H9 (cell line): ENCODE measurements around the gene DHX58. TPM values are rescaled to one million over a fixed set of nuclear protein-coding genes. Genes with fewer than 3 reads are reported as not detected.

Experiments used
- DNase-seq: peaks from one replicate; pipeline ENCODE4 v3.0.0-alpha.2; 2017
- H2AFZ ChIP-seq: one replicate; pipeline ENCODE4 v1.6.1; 2013; ENCODE audit warnings: mild to moderate bottlenecking, low read length, control low read depth, moderate library complexity
- H2AK5ac ChIP-seq: 2 replicates; pipeline ENCODE4 v1.6.1; 2013; ENCODE audit warnings: low read length, control low read depth, mixed read lengths; ENCODE audit not compliant: insufficient read length
- H2BK120ac ChIP-seq: one replicate; pipeline ENCODE4 v1.6.1; 2013; ENCODE audit warnings: low read depth, mild to moderate bottlenecking, low read length, control low read depth, inconsistent platforms; ENCODE audit not compliant: poor library complexity, severe bottlenecking
- H2BK12ac ChIP-seq: 2 replicates; pipeline ENCODE4 v1.6.1; 2013; ENCODE audit warnings: low read length, control low read depth, mixed read lengths, low read depth; ENCODE audit not compliant: insufficient read length
- H2BK15ac ChIP-seq: 2 replicates; pipeline ENCODE4 v1.6.1; 2013; ENCODE audit warnings: low read depth, low read length, control low read depth
- H2BK20ac ChIP-seq: one replicate; pipeline ENCODE4 v1.6.1; 2013; ENCODE audit warnings: low read depth, mild to moderate bottlenecking, low read length, control low read depth, inconsistent platforms; ENCODE audit not compliant: poor library complexity, severe bottlenecking
- H2BK5ac ChIP-seq: 2 replicates; pipeline ENCODE4 v1.6.1; 2013; ENCODE audit warnings: low read length, control low read depth, mixed read lengths; ENCODE audit not compliant: insufficient read length
- H3K14ac ChIP-seq: 2 replicates; pipeline ENCODE4 v1.6.1; 2013; ENCODE audit warnings: low read length, control low read depth; ENCODE audit not compliant: insufficient read depth
- H3K18ac ChIP-seq: 2 replicates; pipeline ENCODE4 v1.6.1; 2013; ENCODE audit warnings: low read depth, mild to moderate bottlenecking, mixed read lengths, low read length, control low read depth; ENCODE audit not compliant: insufficient read length
- H3K23ac ChIP-seq: 2 replicates; pipeline ENCODE4 v1.6.1; 2013; ENCODE audit warnings: low read length, control low read depth, mixed read lengths, low read depth; ENCODE audit not compliant: insufficient read length
- H3K23me2 ChIP-seq: 2 replicates; pipeline ENCODE4 v1.6.1; 2013; ENCODE audit warnings: low read depth, mild to moderate bottlenecking, mixed read lengths, low read length, control low read depth; ENCODE audit not compliant: insufficient read length, poor library complexity, severe bottlenecking
- H3K27ac ChIP-seq: 2 replicates; pipeline ENCODE4 v1.5.1; 2013; ENCODE audit warnings: low read length, control low read depth, mixed read lengths, low read depth; ENCODE audit not compliant: insufficient read length
- H3K27me3 ChIP-seq: 2 replicates; pipeline ENCODE4 v1.6.1; 2013; ENCODE audit warnings: low read length, control low read depth, inconsistent platforms; ENCODE audit not compliant: insufficient read depth
- H3K4ac ChIP-seq: 2 replicates; pipeline ENCODE4 v1.6.1; 2013; ENCODE audit warnings: low read depth, mild to moderate bottlenecking, control low read depth, inconsistent platforms, low read length, moderate library complexity
- H3K4me1 ChIP-seq: 2 replicates; pipeline ENCODE4 v1.6.1; 2013; ENCODE audit warnings: low read length, control low read depth, inconsistent platforms; ENCODE audit not compliant: insufficient read depth
- H3K4me2 ChIP-seq: 2 replicates; pipeline ENCODE4 v1.6.1; 2013; ENCODE audit warnings: low read length, control low read depth, mixed read lengths; ENCODE audit not compliant: insufficient read length, insufficient read depth
- H3K56ac ChIP-seq: 2 replicates; pipeline ENCODE4 v1.6.1; 2013; ENCODE audit warnings: low read depth, mild to moderate bottlenecking, mixed read lengths, low read length, control low read depth; ENCODE audit not compliant: insufficient read length
- H3K79me1 ChIP-seq: 2 replicates; pipeline ENCODE4 v1.6.1; 2013; ENCODE audit warnings: low read depth, mild to moderate bottlenecking, moderate library complexity, low read length, control low read depth, inconsistent platforms; ENCODE audit not compliant: insufficient read depth, poor library complexity, severe bottlenecking
- H3K79me2 ChIP-seq: 2 replicates; pipeline ENCODE4 v1.6.1; 2013; ENCODE audit warnings: low read length, control low read depth, inconsistent platforms; ENCODE audit not compliant: insufficient read depth
- H3K9ac ChIP-seq: 2 replicates; pipeline ENCODE4 v1.6.1; 2013; ENCODE audit warnings: low read length, control low read depth, mixed read lengths; ENCODE audit not compliant: insufficient read length; ENCODE audit errors: extremely low read depth
- H3K9me3 ChIP-seq: one replicate; pipeline ENCODE4 v1.6.1; 2013; ENCODE audit warnings: low read depth, low read length, inconsistent platforms; ENCODE audit not compliant: control insufficient read depth
- H3T11ph ChIP-seq: one replicate; pipeline ENCODE4 v1.6.1; 2013; ENCODE audit warnings: mild to moderate bottlenecking, low read length, control low read depth, inconsistent platforms
- H4K20me1 ChIP-seq: one replicate; pipeline ENCODE4 v1.6.1; 2013; ENCODE audit not compliant: control insufficient read depth, insufficient read length, insufficient read depth
- H4K5ac ChIP-seq: 2 replicates; pipeline ENCODE4 v1.6.1; 2013; ENCODE audit warnings: low read depth, mild to moderate bottlenecking, mixed read lengths, low read length, control low read depth; ENCODE audit not compliant: insufficient read length
- H4K8ac ChIP-seq: replicated peaks from 2 replicates; pipeline ENCODE4 v1.6.1; 2013; ENCODE audit warnings: low read length, control low read depth, mixed read lengths, low read depth; ENCODE audit not compliant: insufficient read length
- H4K91ac ChIP-seq: 2 replicates; pipeline ENCODE4 v1.6.1; 2013; ENCODE audit warnings: low read depth, mild to moderate bottlenecking, moderate library complexity, mixed read lengths, low read length, control low read depth; ENCODE audit not compliant: insufficient read length
- H3K27ac Mint-ChIP-seq, 3 experiments: 2 replicates in 2 of 3; 3 replicates in 1 of 3; pipeline ENCODE4 v1.8.0; 2020 to 2021; ENCODE audit warnings: mixed read lengths in 3 of 3, mild to moderate bottlenecking in 1 of 3, moderate library complexity in 1 of 3
- H3K27me3 Mint-ChIP-seq: 2 replicates; pipeline ENCODE4 v1.8.0; 2021; ENCODE audit warnings: low read depth, mild to moderate bottlenecking, moderate library complexity, mixed read lengths
- H3K36me3 Mint-ChIP-seq, 3 experiments: 2 replicates in 2 of 3; 3 replicates in 1 of 3; pipeline ENCODE4 v1.8.0; 2020 to 2021; ENCODE audit warnings: low read depth in 3 of 3, mixed read lengths in 3 of 3; ENCODE audit not compliant: insufficient read depth in 1 of 3
- H3K4me1 Mint-ChIP-seq, 2 experiments: 2 replicates each; pipeline ENCODE4 v1.8.0; 2020; ENCODE audit warnings: mixed read lengths in 2 of 2
- H3K4me3 Mint-ChIP-seq, 2 experiments: 2 replicates in 1 of 2; 3 replicates in 1 of 2; pipeline ENCODE4 v1.8.0; 2020 to 2021; ENCODE audit warnings: mild to moderate bottlenecking in 2 of 2, mixed read lengths in 2 of 2, moderate library complexity in 1 of 2
- H3K9me3 Mint-ChIP-seq, 2 experiments: 2 replicates in 1 of 2; 3 replicates in 1 of 2; pipeline ENCODE4 v1.8.0; 2020; ENCODE audit warnings: mild to moderate bottlenecking in 2 of 2, mixed read lengths in 2 of 2, moderate library complexity in 1 of 2
- WGBS: extraction: QIAGEN DNeasy Blood & Tissue Kit; methylation state at CpG from one replicate; pipeline ENCODE4 v1.1.7; 2013; ENCODE audit warnings: missing lambda C conversion rate, low lambda C conversion rate, mixed read lengths; ENCODE audit not compliant: insufficient read length; ENCODE audit errors: extremely low coverage; 5-methylcytosine and 5-hydroxymethylcytosine counted together
- total RNA-seq: library from RNA; stranded (reverse); gene quantifications from 2 replicates; pipeline ENCODE4 v1.2.1, GENCODE V29; 2021
- TF ChIP-seq, protein P1 (sequence below): fragments of 200-600 bp; sonication (generic); conservative IDR thresholded peaks from 3 replicates; pipeline ENCODE4 v1.8.0; 2021; ENCODE audit warnings: antibody characterized with exemption, mild to moderate bottlenecking

Gene DHX58
- total RNA-seq, 1 experiment from 2014 or later, result 3.9 TPM

DNA sequence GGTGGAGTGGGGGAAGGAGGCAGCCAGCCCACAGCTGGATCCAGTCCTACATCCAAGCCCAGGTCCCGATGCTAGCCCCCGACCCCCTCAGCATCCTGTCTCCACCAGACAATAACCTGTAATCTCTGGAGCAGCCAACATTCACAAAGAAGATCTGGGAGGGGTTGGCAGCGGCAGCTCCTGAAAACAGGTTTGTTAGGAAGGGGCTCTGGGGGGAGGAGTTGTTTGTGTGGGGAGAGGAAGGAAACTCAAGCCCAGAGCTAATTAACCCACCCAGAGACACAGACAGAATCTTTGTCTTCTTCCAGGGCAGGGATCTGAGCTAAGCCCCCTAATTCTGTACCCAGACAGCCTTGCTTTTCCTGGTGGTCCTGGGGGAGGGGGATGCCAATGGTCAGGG, 57.5 kb downstream of the DHX58 start:
- DNase-seq, result peak; percentile 38
- H3K4me2 ChIP-seq, result no peak overlapping the region

More for the DNA sequence above, 57.5 kb downstream of the DHX58 start:
- Histone ChIP-seq H3K4me1 (peaks cover 5% of the 10 kb centered on the region; the same call in 1 of the 2 replicates), H3K56ac (no peak overlapping the region), H3K79me1 (no peaks in the 10 kb centered on the region), H3K23me2 (peaks cover 6% of the 10 kb centered on the region), H4K20me1 (no peaks in the 10 kb centered on the region), H3K14ac (no peak overlapping the region; the same call in 1 of the 2 replicates), H3K9ac (no peak overlapping the region), H4K8ac (no peak overlapping the region), H4K5ac (no peak overlapping the region), H2BK5ac (no peak overlapping the region), H2AK5ac (no peak overlapping the region), H2BK15ac (no peak overlapping the region), H4K91ac (no peak overlapping the region), H3K18ac (no peak overlapping the region), H2BK12ac (no peak overlapping the region), H3K27me3 (no peaks in the 10 kb centered on the region), H3K4ac (no peak overlapping the region), H3K79me2 (no peaks in the 10 kb centered on the region), H3K9me3 (no peaks in the 10 kb centered on the region), H3K27ac (no peak overlapping the region), H3T11ph (no peak overlapping the region), H3K23ac (no peak overlapping the region), H2AFZ (no peak overlapping the region), H2BK120ac (no peak overlapping the region), H2BK20ac (no peak overlapping the region)
- H3K9me3 Mint-ChIP-seq, result no peaks in the 10 kb centered on the region; a peak in 1 of 5 replicates
- H3K36me3 Mint-ChIP-seq, result no peaks in the 10 kb centered on the region; a peak in 1 of 7 replicates
- peaks cover 42 to 66% of the 10 kb centered on the region in 2 experiments for H3K4me1 Mint-ChIP-seq
- H3K27me3 Mint-ChIP-seq, result peaks cover 24% of the 10 kb centered on the region
- H3K4me3 Mint-ChIP-seq, result peak overlapping the region in 1 of 2 experiments; percentile 51; a peak in 1 of 5 replicates
- WGBS, result no CpG with 5 or more reads among the region's 3 CpGs
- TF ChIP-seq, protein P1, sequence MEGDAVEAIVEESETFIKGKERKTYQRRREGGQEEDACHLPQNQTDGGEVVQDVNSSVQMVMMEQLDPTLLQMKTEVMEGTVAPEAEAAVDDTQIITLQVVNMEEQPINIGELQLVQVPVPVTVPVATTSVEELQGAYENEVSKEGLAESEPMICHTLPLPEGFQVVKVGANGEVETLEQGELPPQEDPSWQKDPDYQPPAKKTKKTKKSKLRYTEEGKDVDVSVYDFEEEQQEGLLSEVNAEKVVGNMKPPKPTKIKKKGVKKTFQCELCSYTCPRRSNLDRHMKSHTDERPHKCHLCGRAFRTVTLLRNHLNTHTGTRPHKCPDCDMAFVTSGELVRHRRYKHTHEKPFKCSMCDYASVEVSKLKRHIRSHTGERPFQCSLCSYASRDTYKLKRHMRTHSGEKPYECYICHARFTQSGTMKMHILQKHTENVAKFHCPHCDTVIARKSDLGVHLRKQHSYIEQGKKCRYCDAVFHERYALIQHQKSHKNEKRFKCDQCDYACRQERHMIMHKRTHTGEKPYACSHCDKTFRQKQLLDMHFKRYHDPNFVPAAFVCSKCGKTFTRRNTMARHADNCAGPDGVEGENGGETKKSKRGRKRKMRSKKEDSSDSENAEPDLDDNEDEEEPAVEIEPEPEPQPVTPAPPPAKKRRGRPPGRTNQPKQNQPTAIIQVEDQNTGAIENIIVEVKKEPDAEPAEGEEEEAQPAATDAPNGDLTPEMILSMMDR, result no peak
- peak overlapping the region in 2 of 3 experiments; percentile 75 to 80; a peak in 5 of 7 replicates for H3K27ac Mint-ChIP-seq
